NCI-H2196 treated with DMSO at 0.1 percent for 48 hours (cell line): ENCODE results near the gene MARK2.
A peak's percentile ranks its signal among the peaks of the same experiment; 100 is the strongest.
"Not testable (repeated sequence)": the region's sequence is repeated elsewhere in the genome, so short reads cannot be mapped to it uniquely, and the experiment has no call there.

Source experiments
- DNase-seq: peaks from one replicate; lab custom pipeline; 2025; ENCODE audit not compliant: unreplicated experiment; lab: John Stamatoyannopoulos, UW

Gene MARK2

DNA sequence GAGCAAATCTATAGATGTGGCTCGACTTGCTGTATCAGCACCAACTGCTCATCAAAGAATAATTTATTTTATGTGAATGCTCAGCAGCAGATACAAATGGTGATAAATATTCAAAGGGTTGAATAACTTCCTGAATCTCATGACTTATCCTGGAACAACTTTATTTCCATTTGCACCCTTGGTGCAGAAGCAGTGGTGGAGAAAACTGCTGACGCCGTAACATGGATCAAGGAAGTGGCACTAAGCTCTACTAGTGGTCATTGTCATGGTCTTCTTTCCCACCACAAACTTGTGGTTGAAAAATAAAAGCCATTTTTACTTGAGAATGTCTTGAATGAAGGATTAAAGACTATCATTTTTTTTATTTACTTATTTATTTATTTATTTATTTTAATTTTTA lies 14.6 kb downstream of the MARK2 start:
- DNase-seq, result no peak

- no peak for DNase-seq
Measured at GRCh38 chr11:63854696-63855095, 15.8 kb downstream of the MARK2 start.

GRCh38 chr11:63855975-63856374 lies 17.1 kb downstream of the MARK2 start:
- DNase-seq, result no peak

- no peak for DNase-seq
Measured at GRCh38 chr11:63858628-63859550, 20.0 kb downstream of the MARK2 start.

DNA sequence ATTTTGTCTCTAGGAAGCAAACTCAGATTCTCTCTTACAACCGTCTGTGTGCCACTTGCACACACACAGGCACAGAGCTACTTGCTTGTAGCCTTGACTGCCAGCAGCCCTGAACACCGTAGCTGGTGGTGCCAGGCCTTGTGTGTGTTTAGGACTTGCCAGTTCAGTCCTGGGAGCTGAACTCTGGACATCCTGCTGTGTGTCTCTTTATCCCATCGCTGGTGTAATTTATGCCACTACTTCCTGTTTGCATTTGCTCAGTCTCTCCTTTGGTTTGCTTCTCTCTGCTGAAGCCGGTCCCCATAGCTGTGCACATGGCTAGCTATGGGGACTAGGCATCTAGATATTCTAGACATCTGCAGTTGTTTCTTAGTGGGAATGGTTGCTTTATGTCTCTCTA lies 24.0 kb downstream of the MARK2 start:
- DNase-seq, result peak; percentile 39

DNA sequence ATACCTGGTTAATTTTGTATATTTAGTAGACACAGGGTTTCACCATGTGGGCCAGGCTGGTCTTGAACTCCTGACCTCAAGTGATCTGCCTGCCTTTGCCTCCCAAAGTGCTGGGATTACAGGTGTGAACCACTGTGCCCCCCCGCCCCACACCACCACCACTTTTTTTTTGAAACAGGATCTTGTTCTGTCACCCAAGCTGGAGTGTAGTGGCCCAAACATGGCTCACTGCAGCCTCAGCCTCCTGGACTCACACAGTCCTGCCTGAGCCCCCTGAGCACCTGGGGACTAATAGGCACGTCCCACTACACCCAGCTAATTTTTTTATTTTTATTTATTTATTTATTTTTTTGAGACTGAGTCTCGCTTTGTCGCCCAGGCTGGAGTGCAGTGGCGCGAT lies 24.7 kb downstream of the MARK2 start:
- DNase-seq, result not testable (repeated sequence)

- DNase-seq, result no peak
Measured at GRCh38 chr11:63866211-63866610, 27.3 kb downstream of the MARK2 start.

DNA sequence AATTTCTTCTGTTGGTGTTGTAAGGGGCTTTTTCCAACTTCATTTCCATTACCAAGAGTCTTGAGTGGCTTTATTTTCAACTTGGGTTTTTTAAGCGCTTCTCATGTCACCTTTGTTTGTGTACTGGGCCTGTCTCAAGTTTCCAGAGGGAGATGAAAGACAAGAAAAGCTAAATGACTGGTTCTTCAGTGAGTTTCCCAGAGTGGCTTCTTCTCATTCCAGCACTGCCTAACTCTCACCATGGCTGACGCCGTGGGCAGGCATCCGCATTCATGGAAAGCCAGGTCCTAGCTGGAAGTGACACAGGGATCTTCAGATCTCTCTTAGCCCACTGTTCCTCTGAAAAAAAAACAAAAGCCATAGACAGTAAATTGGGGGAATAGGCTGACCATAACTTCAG lies 28.6 kb downstream of the MARK2 start:
- DNase-seq, result no peak

DNA sequence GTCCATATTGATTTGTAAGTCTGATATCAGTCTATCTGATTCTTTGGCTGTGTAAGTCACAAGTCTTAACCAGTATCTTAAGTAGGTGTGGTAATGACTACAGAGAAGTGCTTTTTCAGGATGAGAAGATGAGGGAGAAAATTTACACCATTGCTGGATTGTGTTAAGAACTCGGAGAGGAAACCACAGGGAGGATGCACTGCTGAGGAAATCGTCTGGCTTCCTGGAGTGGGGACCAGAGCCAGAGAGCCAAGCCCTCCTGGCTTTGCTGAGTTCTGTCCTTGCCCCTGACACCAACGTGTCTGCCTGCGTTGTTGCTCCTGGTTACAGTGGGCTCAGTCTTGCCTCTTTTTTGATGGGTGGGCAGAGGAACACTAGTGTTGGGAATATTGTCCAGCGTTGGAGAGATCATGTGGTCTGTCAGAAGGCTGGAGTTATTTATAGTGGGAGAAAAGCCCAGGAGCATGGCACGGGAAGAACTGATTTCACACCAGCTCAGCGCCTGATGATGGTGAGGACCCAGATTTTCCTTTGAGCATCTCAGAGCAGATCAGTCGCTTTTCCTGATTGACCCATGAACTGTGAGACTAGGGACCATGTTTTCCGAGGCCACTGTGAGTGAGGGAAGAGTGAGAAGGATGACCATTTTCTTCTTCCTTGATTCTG lies 29.6 kb downstream of the MARK2 start:
- DNase-seq, result no peak

DNA sequence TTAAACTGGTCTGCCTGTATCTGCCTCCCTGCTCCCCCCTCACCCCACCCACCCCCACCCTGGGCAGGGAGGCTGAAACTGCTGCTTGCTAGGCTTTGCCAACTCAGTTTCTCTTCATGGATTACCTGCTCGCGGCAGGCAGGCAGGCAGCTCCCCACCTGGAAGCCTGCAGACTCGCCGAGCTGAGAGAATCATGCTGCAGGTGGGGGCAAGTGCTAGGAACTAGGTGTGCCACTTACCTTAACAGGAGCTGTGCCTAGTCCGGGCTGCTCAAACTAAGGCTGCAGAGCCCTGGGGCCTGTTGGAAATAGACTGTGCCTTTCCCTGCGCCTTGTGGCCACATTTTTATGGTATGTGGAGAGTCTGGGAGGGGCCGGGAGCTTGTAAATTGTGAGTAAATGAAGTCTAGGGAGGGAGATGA lies 30.3 kb downstream of the MARK2 start:
- DNase-seq, result no peak

- no peak for DNase-seq
Measured at GRCh38 chr11:63869683-63870082, 30.8 kb downstream of the MARK2 start.

DNA sequence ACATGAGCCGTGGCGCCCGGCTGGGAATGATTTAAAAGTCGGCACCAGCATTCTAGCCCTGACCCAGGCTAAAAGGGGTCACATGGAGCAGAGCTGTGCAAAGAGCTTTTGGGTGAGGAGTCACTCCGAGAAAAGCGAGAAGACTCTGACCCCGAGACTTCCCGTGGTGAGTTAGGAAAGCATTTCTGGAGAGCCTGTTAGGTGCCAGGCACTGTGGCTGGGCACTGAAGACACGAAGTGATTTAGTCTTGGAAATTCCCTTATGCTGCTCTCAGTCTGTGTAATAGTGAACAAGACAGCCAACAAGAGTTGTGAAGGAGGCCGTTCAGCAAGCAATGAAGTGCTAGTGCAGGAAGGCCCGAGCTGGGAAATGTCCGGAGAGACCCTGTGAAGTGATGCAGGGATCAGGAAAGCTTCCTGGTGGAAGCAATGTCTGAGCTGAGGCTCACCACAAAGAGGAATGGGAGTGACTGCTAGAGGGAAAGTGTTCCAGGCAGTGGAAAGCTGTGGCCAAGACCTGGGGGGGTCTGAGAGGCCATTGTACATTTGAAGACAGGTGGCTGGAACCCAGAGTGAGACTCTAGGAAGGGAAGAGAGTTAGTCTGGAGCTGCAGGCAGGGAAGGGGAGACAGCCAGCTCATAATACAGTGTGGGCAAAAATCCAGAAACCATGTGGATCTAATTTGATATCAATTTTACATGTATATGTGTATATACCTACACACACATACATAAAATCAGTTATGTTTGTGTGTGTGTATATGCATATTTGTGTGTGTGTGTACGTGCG lies 31.6 kb downstream of the MARK2 start:
- no peak for DNase-seq

DNA sequence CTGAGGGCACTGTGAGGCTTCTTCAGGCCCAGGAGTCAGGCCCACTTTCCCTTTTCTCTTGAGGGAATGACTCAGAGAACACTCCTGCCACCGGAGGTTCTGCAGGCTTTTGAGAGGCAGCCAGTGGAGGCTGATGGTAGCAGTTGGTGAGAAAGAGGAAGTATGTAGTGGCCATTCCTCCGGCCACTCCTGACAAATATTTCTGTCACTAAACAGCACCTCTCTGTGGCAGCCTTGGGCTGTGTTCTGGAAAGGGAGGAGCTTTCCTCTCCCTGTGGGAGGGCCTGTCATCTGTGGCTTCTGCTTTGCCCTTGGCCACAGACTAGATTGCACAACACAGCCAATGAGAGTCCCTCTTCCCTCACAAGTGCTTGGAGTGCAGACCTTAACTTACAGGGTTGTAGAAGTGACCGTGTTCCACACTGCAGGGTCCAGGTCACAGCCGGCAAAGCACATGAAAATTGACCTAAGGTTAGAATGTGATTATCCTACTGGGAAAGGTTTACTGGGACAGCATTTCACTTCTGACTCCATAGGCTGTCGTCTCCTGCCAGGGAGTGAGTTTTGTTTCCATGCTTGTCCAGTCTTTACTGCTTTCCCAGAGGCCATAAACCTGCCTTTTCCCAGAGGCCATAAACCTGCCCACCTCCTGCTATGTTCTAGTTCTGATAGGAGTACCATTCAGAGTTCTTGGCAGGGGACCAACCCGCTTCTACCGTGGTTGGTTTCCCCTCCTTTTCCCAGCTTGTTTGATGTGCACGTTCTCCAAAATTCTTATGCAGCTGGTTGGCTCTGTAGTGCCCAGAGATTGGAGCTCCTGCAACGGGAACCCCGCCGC lies 33.3 kb downstream of the MARK2 start:
- DNase-seq, result peak; percentile 86

DNA sequence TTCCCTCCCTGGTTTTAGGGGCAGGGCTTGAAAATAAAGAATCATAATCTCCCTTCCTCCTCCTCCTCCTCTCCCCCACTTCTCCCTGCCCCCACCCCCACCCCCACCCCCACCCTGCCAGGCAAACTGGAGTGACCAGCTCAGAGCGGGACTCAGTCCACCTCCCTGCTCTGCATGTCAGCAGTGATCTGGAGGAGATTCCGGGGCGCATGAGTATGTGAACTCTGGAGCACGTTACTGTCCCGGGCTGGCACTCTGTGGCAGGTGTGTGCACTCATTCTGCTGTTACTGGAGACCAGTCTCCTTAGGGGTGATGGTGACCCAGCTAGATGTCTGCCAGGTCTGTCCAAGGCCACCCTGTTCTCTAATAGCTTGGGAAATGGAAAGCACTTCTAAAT lies 33.9 kb downstream of the MARK2 start:
- no peak for DNase-seq

DNA sequence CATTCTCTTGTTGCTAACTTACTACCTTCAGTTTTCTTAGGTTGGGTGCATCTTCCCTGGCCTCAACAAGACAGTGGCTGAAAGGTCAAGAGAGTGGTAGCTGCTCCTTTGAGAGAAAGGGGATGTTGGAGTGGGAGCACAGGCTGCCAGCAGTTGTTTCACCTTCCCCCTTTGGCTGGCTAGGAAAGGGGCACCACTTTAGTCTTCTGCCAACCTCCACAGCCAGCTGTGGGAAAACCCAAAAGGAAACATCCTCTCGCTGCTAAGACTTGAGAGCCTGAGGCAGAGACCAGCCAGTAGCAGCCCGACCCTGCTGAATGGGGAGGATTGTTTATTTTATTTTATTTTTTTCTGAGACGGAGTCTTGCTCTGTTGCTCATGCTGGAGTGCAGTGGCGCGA lies 34.4 kb downstream of the MARK2 start:
- DNase-seq, result no peak

GRCh38 chr11:63874511-63874910 lies 35.6 kb downstream of the MARK2 start:
- DNase-seq, result no peak

DNA sequence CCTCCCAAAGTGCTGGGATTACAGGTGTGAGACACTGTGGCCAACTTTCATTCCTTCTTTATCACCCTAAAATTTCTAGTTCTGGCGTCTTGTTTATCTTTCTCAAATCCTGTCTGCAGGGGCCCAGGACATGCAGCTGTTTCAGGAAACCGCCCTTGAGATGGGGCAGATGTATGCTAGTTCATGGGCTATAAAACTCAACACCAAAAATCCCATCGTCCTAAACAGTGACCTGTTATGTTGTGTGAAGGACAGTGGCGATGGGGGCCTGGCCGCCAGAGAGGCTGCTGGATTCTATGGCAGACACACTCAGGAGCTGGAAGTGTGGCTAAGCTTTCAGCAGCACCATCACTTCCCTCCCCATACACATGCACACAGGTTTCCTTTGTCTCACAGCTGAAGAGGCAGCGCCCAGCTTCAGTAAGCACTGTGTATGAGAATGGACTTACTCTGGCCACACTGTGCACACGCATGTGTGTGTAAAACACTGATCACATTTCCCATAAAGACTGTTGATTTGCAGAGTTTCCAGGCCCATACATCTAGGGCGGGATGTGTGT lies 36.7 kb downstream of the MARK2 start:
- no peak for DNase-seq

GRCh38 chr11:63876616-63877015 lies 37.7 kb downstream of the MARK2 start:
- no peak for DNase-seq

DNA sequence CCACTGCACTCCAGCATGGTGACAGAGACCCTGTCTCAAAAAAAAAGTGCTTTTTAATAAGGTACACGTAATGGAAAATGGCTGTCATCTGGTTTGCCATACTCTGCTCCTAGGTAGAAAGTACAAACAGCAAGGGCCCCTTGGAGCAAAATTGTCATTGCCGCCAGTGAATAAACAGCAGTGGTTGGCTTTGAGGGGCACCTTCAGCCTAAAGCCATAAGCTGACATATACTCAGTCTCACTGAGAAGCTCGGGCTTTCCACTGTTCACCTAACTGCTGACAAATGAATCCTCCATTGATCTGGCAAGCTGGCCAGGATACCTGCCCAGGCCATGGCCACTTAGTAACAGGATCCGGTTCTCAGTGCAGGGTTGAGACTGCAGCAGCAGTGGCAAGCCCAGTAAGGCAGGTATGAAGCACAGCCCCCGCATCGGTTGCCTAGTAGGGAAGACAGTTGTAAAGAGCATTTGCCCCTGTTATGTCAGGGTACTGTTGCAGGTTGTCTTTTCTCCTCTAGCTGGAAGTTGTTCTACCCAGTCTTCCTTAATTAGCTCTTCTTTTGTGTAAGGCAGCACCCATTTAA lies 38.8 kb downstream of the MARK2 start:
- DNase-seq, result no peak
